ENCODE results near the gene HDAC1.
"Not testable (repeated sequence)": the region's sequence is repeated elsewhere in the genome, so short reads cannot be mapped to it uniquely, and the experiment has no call there.

HDAC1 gene

DNA sequence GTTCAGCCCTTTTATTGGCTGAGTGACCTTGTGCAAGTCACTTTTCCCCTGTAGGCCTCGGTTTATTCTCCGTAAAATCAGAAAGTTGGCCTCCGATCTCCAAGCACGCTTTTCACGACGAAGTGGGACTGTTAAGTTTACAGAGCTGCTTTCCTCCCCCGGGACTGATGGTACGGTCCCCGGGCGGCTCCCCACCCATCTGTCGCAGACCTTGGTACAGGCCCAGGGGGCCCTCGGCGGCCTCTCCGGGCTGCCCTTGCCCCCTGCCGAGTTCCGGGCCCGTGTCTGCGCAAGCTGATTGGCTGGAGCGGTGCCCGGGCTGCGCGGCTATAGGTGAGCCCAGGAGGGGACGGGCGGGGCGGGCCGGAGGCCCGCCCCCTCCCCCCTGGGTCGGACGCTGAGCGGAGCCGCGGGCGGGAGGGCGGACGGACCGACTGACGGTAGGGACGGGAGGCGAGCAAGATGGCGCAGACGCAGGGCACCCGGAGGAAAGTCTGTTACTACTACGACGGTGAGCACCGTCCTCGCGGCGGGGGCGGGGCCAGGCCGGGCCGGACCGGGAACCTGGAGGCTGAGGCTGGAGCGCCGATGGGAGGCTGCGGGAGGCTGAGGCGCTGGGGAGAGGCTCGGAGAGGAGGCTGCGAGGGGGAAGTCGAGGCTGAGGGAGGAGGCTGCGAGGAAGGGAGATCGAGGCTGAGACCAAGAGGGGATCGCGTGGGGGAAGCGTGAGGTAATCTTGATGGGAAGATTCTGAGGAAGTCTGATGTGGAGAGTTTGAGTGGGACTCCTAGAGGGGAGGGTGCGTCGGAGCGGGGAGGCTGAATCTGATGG is at the start of gene HDAC1:
HDAC1 (plus strand) TSS at position 376 of the 831 bp plus-strand sequence; CDS start at position 463, 87 bp downstream.
- DNase-seq (ENCODE audit: low read depth in 2 of 2), result peak; percentile 89

DNA sequence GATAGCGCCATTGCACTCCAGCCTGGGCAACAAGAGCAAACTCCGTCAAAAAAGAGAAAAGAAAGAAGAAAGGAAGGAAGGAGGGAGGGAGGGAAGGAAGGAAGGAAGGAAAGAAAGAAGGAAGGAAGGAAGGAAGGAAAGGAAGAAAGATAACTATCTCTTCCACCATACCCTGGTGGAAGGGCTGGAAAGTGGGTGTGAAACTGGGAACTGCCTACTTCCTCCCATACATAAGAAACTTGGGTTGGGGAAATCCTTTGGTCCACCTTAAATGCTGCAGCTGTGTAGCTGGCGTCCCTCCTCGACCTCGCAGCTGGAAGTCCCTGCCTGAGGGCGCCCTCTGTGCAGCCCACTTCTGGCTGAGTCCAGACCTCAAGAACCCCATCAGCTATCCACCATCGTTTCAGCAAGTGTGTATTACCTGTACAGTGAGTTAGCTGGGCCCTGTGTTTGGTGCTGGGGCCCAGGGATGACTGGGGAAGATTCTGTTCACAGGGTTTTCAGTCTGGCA is 49.5 kb upstream of the HDAC1 start:
- DNase-seq (ENCODE audit: low read depth in 2 of 2), result no peak

DNA sequence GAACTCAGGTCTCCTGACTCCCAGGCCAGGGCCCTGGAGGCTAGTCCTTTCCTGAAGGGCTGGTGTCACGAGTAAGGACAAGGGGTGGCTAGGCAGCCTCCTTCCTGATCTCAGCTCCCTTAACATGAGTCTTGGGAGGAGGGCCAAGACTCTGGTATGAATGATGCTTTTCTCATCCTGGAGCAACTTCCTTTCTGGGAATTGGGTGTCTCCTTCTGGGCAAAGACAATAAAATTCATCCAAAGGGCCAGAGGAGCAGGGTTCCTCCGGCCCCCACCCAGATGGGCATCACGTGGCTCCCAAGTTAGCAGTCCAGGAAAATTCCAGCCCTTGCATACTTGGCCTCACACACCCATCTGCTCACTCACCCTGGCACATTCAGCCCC is 45.0 kb upstream of the HDAC1 start, which contains the start of gene FAM167B:
FAM167B (plus strand) TSS at position 335 of the 386 bp plus-strand sequence. CDS start 200 bp downstream, outside the sequence.
- DNase-seq (ENCODE audit: low read depth in 2 of 2), result peak; percentile 36

DNA sequence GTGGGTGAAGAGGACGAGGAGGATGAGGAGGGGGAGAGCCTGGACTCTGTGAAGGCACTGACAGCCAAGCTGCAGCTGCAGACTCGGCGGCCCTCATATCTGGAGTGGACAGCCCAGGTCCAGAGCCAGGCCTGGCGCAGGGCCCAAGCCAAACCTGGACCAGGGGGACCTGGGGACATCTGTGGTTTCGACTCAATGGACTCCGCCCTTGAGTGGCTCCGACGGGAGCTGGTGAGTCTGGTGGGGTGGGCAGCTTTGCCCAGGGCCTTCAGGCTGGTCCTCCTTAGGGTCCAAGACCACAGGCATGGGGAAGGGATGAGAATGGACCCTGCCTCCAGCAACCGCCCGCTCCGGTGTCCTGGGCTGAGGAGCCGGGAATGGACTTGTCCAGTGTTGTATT is 44.4 kb upstream of the HDAC1 start:
- DNase-seq (ENCODE audit: low read depth in 2 of 2), result no peak

DNA sequence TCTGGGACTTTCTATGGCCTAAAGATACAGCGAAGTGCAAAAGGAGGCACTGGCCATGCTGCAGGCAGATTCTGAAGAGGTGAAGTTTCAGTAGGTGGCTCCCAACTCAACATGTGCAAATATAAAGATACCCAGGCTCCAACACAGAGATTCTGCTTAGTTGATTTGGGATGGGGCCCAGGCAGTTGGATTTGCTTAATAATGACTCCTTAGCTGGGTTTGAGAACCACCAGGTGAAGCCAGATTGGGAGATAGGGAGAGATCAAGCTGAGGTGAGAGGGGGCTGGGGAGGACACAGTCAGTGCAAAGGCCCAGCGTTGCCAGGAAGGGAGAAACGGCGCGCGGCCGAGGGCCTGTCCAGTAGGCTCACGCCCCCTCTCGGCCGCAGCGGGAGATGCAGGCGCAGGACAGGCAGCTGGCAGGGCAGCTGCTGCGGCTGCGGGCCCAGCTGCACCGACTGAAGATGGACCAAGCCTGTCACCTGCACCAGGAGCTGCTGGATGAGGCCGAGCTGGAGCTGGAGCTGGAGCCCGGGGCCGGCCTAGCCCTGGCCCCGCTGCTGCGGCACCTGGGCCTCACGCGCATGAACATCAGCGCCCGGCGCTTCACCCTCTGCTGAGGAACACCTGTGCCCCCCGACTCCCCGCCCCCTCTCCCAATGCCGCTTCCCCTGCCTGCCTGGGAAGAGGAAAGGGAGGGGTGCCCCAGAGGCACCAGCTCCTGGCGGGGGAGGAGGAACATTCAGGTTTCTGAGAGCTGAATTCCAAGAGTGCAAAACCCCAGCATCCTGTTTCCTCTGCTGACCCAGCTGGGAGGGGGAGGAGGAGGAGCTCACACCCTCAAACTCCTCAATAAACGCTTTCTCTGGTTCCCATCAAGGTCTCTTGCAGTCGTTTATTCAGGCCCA is 43.6 kb upstream of the HDAC1 start:
- no peak for DNase-seq (ENCODE audit: low read depth in 2 of 2)

DNA sequence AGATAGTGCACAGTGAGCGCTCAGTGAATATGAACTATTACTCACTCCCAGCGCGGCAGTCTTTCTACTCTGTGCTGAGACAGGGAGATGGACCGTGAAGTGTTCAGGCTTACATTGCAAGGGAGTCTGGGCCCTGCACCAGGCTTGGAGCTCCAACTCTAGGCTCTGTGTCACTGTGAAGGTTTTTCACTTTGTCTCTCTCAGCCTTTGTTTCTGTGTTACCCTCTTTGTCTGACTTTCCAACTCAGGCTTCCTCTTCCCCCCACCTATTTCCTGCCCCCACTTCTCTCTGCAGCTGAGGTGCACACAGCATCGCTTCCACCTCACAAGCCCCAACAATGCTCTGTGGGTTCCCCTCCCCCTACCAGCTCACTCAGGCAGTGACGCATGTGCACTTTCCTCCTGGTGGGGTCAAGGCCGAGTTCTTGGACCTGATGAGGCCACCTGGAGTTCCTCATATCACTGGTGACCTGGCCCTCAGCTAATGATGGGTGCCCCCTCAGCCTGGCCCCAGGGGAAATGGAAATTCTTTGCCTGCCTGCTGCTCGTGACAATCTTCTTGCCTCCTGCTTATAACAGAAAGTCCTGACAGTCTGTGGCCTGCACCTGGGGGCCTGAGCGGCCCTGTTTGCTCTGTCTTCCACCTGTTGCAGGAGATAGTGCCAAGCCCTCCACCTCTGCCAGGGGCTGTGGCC is 41.9 kb upstream of the HDAC1 start:
- DNase-seq (ENCODE audit: low read depth in 2 of 2), result no peak

DNA sequence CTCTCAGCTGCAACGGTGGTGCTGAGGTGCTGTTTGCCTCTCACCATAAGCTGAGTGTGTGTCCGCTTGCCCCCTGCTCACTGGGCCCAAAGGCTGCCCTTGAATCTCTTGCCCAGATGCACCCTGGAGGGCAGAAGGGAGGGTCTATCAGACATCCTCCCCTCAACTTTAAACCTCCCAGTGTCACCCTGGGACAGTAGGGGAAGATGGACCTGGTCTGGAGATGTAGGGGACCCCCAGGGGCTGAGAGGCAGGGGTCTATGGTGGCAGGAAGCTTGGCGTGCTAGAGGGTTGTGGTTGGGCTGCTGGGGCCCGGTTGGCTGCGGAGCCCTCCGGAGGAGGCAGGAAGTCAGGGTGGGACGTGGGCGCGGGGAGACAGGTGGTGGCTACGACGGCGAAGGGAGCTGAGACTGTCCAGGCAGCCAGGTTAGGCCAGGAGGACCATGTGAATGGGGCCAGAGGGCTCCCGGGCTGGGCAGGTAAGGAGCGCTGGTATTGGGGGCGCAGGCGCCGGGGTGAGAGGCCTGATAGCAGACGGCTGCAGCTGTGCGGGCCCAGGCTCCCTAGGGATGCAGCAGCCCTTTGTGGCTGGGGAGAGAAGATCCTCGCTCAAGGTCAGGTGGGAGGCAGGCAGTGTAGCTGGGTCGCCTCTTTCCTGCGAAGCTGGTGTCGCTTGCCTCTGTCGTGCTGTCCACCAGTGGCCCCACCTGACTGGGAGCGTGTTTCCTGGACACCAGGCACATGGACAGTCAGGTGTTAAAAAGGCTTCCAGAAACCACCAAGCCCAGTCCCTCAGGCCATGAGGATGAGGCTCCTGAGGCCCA is 40.8 kb upstream of the HDAC1 start, which contains the start of gene LCK:
LCK (plus strand) TSS at position 373 of the 824 bp plus-strand sequence. CDS start 23,065 bp downstream, outside the sequence.
- no peak for DNase-seq (ENCODE audit: low read depth in 2 of 2)

DNA sequence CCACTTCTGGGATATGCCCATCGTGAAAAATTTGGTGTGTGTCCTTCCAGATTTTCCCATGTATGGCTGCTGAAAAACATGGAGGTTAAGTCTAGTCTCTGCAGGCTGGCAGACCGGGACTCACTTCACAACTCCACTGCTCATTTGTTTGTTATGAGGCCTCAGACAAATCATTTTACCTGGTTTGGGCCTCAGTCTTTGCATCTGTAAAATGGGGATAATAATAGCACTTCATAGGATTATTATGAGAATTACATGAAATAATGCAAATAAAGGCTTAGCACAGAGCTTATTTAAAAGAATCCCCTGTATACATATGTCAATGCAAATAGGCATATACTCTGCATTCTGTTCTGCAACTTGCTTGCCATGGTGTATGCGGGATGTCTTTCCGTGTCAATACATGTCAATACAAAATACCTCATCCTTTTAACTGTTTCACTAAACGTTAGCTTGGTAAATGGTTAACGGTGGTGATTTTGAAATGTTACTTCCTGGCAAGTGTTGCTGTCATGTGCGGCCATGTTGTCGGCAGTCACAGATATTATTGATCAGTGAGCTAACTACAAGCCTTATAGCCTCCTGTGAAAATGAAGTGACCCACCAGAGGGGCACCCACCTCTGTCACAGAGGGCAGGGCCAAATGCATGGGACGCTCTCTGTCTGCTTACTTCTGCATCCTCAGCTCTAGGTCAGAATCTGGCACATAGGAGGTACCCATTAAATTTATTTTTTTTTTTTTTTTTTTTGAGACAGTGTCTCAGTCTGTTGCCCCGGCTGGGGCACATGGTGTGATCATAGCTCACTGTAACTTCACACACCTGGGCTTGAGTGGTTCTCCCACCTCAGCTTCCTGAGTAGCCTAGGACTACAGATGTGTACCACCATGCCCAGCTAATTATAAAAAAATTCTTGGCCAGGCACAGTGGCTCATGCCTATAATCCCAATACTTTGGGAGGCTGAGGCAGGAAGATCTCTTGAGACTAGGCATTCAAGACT is 36.5 kb upstream of the HDAC1 start:
- no peak for DNase-seq (ENCODE audit: low read depth in 2 of 2)

DNA sequence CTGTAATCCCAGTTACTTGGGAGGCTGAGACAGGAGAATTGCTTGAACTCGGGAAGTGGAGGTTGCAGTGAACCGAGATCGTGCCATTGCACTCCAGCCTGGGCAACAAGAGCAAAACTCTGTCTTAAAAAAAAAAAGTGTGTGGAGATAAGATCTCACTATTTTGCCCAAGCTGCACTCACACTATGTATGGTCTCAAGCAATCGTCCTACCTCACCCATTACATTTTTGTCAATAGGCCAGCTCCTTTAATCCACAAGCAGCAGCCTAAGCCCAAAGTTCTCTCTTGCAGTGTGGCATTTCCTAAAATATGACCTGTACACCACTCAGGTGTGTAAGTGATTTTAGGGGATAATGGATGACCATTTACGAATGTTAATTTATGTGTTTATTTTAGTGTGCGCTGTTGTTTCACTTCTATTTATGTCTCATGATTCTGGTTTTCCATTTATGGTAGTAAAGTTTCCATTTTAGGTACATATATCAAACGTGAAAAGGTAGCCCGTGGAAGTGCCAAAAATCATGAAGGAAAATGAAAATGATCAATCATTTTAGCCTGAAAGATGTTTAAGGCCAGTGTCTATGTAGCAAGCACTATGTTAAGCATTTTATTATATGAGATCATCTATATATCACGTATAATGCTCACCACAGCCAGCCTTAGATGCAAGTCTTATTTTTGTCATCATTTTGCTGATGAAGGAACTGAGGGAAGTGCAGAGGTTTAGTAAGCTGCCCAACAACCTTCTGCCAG is 35.2 kb upstream of the HDAC1 start:
- DNase-seq (ENCODE audit: low read depth in 2 of 2), result no peak

DNA sequence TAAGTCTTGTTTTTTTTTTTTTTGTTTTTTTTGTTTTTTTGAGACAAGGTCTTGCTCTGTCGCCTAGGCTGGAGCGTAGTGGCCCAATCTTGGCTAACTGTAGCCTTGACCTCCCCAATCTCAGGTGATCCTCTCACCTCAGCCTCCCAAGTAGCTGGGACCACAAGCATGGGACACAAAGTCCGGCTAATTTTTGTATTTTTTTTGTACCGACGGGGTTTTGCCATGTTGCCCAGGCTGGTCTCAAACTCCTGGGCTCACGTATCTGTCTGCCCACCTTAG is 34.7 kb upstream of the HDAC1 start:
- DNase-seq (ENCODE audit: low read depth in 2 of 2), result no peak

DNA sequence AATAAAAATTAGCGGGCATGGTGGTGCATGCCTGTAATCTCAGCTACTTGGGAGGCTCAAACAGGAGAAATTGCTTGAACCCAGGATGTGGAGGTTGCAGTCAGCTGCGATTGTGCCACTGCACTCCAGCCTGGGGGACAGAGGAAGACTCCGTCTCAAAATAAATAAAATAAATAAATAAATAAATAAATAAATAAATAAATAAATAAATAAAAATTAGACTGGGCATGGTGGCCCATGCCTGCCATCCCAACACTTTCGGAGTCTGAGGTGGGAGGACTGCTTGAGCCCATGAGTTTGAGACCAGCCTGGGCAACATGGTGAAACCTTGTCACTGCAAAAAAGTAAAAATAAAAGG is 28.7 kb upstream of the HDAC1 start:
- not testable (repeated sequence) for DNase-seq (ENCODE audit: low read depth in 2 of 2)

DNA sequence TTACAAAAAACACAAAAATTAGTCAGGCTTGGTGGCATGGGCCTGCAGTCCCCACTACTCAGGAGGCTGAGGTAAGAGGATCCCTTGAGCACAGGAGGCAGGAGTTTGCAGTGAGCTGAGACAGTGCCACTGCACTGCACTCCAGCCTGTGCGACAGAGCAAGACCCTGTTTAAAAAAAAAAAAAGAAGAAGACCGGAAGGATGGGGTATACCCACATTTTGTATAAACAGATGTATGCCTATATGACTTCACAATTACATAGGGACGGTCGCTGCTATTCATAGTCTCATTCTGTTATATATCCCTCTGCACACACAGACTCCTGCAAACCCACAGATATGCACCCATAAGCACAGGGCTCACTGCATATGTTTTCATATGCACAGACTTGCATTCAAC is 28.1 kb upstream of the HDAC1 start:
- no peak for DNase-seq (ENCODE audit: low read depth in 2 of 2)

DNA sequence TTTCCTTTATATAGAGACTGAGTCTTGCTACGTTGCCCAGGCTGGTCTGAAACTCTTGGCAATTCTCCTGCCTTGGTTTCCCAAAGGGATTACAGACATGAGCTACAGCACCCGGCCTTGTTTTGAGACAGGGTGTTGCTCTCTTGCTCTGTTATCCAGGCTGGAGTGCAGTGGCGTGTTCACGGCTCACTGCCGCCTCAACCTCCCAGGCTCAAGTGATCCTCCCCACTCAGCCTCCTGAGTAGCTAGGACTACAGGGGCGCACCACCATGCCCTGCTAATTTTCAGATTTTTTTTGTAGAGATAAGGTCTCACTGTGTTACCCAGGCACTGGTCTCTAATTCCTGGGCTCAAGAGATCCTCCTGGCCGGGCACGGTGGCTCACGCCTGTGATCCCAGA is 26.0 kb upstream of the HDAC1 start:
- no peak for DNase-seq (ENCODE audit: low read depth in 2 of 2)

DNA sequence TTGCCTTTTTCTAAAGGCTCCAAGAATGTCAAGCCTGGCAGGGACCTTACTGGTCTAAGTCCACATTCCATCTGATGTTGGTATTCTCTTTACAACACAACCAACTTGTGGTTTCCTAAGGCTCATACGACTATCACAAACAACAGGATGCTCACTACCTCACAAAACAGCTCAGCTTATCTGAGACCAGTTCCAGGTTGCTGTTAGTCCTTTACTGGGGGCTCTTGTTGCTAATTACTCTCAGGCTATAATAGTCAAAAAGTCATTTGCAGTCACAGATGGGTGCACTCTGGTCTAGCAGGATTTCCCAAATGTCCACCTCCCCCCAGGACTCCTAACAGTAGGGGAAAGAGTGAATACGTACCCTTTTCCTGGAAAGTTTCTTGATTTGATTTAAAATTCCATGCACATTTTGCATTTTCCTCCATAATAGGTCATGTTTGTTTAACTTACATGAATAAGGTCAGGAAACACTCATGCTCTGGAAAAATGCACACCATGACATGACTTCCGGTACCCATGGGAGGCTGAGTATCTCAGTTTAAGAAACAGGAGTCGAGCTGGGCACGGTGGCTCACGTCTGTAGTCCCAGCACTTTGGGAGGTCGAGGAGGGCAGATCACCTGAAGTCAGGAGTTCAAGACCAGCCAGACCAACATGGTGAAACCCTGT is 24.8 kb upstream of the HDAC1 start:
- no peak for DNase-seq (ENCODE audit: low read depth in 2 of 2)

DNA sequence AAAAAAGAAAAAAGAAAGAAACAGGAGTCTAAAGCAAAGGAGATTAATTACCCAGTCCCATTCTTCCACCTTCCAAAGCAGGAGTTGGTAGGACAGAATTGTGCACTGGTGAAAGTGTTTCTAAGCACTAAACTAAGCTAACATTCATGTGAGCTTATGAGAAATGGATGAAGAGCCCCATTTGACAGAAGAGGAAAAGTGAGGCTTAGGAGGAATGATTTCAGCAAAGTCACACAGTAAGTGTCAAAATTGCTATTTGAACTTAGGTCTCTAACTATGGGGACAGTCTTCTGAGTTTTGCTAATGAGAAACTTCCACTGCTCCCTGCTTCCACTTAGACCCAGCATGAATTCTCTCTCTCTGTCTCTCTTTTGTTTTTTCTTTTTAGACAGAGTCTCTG is 22.1 kb upstream of the HDAC1 start:
- DNase-seq (ENCODE audit: low read depth in 2 of 2), result no peak

DNA sequence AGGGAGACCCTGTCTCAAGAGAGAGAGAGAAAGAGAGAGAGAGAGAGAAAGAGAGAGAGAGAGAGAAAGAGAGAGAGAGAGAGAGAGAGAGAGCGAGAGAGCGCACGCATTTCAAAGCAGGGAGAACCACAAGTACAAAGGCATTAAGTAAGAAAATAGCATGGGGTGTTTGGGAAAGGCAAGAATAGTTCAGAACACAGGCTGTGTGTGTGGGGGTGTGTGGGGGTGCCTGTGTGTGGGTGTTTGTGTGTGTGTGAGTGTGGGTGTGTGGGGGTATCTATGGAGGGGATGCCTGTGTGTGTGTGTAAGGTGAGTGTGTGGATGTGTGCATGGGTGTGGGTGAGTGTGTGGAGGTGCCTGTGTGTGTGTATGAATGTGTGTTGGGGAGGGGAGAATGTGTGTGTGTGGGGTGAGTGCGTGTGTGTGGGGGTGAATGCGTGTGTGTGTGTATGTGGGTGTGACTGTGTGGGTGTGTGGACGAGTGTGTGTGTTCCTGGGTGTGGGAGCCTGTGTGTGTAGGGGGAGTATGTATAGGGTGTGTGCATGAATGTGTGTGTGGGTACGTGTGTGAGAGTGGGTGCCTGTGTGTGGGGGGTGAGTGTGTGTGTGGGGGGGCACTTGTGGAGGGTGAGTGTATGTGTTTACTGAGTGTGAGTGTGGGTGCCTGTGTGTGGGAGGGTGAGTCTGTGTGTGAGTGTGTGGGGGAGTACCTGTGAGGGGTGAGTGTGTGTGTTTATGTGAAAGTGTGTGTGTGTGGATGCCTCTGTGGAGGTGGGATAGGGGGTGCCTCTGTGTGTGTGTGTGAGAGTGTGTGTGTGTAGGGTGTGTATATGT is 19.1 kb upstream of the HDAC1 start:
- DNase-seq (ENCODE audit: low read depth in 2 of 2), result no peak

DNA sequence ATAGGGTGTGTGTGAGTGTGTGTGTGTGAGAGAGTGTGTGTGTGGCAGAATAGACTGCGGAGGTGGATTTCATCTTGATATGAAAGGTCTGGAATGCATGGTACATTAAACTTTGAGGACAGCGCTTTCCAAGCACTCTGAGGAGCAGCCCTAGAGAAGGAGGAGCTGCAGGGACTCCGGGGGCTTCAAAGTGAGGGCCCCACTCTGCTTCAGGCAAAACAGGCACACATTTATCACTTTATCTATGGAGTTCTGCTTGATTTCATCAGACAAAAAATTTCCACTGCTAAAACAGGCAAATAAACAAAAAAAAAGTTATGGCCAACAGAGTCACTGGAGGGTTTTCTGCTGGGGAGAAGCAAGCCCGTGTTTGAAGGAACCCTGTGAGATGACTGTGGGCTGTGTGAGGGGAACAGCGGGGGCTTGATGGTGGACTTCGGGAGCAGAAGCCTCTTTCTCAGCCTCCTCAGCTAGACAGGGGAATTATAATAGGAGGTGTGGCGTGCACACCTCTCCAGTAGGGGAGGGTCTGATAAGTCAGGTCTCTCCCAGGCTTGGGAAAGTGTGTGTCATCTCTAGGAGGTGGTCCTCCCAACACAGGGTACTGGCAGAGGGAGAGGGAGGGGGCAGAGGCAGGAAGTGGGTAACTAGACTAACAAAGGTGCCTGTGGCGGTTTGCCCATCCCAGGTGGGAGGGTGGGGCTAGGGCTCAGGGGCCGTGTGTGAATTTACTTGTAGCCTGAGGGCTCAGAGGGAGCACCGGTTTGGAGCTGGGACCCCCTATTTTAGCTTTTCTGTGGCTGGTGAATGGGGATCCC is 18.3 kb upstream of the HDAC1 start:
- DNase-seq (ENCODE audit: low read depth in 2 of 2), result no peak

Data from fibroblast of skin of left quadriceps (primary cell).